Measurements from ENCODE around the gene ITGA4.
A peak's percentile ranks its signal among the peaks of the same experiment; 100 is the strongest.

The ITGA4 gene

GRCh38 chr2:181517685-181518301, 60.6 kb downstream of the ITGA4 start:
- peak; percentile 46 for DNase-seq

DNA sequence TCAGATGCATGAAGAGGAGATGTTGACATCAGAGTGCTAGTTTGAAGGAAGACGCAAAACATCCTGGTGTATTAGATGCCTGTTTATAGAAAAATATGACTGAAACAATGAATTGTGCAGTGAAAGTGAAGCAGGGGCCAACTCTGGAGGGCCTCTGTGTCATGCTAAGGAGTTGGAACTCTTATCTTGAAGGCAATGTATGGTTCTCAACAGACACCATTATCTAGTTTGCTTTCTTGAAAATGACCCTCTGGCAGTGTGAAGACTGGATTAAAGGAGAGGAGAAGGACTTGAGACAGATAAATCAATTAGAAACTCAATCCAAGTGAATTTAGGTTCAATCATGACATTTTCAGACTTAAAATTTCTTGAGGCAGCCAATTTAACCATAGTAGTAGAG, 63.1 kb downstream of the ITGA4 start:
- no peak for DNase-seq

DNA sequence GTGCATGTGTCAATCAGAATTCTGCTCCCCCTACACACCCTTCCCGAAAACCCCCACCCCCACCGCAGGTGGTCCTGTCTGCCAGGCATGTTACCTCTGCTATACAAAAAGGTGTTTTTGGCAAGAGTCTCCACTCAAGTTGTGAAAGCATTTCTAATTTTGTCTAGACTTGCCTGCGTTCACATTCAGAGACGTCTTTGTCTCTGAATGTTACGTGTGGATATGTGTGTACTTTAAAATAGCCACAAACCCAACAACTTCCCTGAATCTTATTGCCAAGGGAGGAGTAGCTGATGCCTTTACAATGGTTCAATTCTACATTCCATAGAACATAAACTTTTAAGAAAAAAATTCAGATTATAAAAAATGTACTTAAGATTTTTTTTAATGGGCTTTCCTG, 66.6 kb downstream of the ITGA4 start:
- no peak for DNase-seq

- no peak for DNase-seq
Measured at GRCh38 chr2:181526014-181526413, 68.8 kb downstream of the ITGA4 start.

DNA sequence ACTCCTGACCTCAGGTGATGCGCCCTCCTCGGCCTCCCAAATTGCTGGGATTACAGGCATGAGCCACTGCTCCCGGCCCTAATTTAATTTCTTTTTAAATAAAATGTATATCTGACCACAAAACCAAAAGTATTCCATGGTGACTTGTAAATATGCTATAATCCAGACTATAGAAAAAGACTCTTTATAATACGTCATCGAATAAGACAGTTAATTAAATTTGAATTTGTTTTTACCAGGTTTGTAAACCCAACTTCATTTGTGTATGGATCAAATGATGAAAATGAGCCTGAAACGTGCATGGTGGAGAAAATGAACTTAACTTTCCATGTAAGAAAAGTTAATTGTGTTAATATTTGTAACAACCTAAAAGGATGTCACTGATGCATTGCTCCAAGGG, 69.9 kb downstream of the ITGA4 start:
- DNase-seq: no peak

- DNase-seq: no peak
Measured at GRCh38 chr2:181528441-181528840, 71.3 kb downstream of the ITGA4 start.

- DNase-seq: no peak
Measured at GRCh38 chr2:181536730-181537129, 79.5 kb downstream of the ITGA4 start.

GRCh38 chr2:181540421-181540820, 83.2 kb downstream of the ITGA4 start:
- no peak for DNase-seq

GRCh38 chr2:181542170-181542569, 85.0 kb downstream of the ITGA4 start:
- no peak for DNase-seq

- DNase-seq: no peak
Measured at GRCh38 chr2:181546086-181546485, 88.9 kb downstream of the ITGA4 start.

DNA sequence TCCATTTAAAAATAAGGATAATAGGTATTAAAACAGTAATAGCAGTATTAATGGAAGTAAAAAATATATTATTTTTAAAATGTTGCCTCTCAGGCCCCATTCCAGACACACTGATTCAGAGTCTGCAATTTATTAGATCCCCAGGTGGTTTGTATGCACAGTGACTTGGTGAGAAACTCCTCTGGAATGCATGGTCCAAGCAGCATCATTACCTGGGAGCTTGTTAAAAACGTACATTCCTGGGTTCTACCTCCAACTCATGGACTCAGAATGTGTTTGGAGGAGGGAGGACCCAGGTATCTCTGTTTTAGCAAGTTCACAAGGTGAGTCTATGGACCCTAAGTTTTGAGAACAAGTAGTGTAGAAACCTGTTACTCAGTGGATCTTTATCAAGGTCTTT, 95.6 kb downstream of the ITGA4 start:
- no peak for DNase-seq

DNA sequence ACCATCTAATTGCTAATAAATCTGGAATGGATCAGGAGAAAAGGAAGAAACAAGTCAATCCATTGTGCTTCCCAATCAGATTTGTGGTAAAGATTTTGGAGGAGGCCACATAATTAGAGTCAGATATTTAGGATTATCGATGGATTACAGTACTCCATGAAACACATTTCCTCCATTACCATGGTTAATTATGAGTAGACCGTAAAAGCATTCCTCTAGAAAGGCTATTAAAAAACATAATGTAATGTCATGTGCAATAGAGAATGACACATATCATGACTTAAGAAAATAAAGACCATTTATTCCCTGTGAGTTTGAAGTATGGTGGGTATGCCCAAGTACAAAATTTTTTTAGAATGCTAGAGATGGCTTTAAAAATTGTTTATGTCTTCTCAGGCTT, 96.1 kb downstream of the ITGA4 start:
- DNase-seq: no peak

DNA sequence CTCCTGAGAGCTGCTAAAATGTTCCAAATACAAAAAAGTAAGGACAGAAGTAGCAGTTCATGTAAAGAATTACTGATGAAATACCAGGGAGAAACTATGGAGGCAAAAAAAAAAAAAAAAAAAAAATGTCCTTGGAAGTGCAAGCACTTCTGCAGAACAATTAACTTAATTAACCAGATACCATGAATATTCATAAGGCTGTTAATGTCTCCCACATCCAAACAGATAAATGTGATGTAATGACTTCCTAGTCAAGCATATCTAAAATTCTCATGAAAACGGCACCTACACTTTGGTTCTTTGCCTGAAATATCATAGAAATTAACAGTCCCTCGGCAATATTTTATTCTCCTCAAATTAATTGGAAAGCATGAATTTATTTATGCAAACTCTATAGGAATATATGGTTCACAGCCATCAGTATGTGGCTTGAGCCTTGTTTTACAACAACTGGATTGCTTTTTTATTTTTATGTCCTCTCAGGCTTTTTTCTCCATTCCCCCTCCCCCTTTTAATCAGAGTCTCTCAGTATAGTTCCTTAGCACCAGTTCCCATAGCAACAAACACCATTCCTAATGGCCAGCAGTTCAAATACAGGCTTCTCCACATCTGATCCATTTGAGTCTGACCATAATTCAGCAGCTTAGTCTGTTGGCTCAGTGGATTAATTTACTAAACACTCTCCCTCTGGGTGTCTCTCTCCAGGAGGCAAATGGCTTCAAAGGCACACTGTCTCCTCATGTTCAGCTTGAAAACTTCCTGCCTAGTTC, 97.1 kb downstream of the ITGA4 start:
- DNase-seq: no peak

DNA sequence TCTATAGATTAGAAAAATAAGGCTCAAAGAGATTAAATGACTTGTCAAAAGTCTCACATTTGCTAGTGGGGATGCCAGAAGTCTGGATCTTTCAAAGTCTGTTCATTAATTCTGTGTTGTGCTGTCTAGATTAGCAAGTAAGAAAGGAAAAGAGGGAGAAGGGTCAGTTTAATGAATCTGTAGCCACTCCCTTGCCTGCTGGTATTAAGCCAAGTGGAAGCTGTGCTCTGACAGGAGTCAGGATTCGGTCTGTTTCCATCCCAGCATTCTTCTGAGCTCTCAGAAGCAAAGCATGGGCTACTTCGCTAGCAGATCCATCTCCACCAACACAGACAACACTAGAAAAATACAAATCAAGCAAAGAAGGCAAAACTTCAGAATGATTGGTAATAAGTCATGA, 101.2 kb downstream of the ITGA4 start:
- no peak for DNase-seq

GRCh38 chr2:181563101-181563692, 106.0 kb downstream of the ITGA4 start:
- no peak for DNase-seq

DNA sequence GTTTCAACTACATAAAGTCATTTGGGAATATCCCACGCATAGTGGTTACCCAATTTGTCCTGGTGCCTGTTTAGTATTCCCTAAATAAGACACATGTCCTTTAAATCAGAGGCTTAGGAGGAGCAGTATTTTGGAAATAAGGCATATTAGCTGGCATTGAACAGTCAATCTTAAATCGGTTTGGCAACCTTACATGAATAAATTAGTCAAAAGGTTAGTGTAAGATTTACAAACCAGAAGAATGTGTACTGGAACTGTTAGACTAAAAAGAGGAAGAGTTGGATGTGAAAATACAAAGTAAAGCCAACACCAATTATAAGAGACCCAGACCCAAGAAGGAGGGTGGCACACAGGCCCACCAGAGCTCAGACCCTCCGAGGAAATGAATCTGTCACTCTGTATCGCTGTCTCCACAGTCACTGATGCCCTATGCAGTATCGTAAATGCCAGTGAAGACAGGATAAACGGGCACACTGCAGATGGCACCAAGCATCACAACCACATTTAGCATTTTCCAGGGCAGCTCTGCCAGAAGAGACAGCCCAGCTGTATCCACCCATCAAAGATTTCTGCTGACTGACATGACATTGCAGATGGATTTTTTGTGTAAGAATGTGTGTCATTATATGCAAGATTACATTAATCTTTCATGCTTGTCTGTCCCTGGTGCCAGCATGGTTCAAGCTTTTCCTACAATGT, 109.3 kb downstream of the ITGA4 start:
- DNase-seq: no peak

GRCh38 chr2:181570059-181570458, 112.9 kb downstream of the ITGA4 start:
- no peak for DNase-seq

GRCh38 chr2:181570833-181571661, 113.9 kb downstream of the ITGA4 start:
- no peak for DNase-seq

GRCh38 chr2:181573140-181573736, 116.1 kb downstream of the ITGA4 start:
- no peak for DNase-seq

DNA sequence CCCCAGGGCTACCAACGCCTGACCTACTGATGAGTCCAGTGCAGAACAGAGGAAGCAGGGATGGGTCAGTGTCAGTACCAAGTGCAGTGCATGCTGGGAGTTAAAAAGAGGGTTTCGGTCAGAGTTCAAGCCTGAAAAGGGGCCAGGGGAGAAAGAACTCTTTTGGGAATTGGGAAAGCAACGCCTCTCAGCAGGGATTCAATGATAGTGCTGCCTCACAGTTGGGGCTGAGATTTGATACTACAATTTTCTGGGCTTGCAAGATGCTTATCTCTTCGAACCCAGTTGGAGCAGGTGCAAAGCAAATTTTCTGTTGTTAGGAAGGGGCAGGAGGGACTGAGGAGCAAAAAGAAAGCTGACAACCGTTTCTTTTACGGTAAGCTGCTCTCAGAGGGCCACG, 117.1 kb downstream of the ITGA4 start:
- DNase-seq: no peak

DNA sequence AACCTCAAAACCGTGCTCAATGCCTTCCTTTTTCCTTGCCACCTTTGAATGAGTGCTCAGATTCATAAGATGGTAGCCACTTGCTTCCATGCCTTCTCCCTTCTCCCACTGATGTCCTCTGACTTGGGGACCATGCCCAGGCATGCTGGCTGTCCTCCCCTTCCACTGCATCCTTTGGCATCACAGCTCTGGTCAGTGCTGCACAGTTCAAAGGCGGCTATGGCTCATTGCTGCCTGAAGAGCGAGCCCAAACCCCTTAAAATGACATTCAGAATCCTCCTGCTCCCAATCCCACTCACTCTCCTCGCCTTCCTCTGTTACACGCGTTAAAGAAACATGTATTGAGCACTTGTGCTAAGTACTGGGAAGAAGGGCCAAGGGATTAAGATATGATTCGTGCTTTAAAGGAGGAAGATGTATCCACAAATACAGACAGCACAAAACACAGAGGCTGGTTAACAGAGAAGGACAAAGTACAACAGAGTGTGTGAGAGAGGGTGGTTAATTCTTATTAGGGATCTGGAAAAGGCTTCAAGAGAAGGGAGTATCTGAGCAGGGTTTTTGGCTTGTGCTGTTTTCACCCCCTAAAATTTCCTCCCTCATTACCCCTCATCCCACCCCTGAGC, 118.0 kb downstream of the ITGA4 start:
- no peak for DNase-seq

DNA sequence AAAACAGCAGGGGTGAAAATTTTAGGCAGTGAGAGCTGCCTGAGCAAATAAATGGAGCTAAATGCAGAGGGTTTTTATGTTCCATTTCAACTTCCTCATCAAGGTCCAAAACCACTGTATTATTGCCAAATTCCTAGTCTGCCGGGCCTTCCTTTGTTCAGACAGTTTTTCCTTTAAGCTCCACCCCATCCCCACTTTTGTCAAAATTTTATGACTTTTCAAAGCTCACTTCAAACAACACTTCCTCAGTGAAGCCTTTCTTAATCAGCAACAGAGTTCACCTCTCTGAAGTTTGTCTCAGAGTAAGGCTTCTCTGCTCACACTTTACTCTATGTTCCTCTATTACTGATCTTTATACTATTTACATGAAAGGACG, 118.5 kb downstream of the ITGA4 start:
- DNase-seq: no peak

Data from CD4-positive, alpha-beta T cell treated with Interleukin-17A for 4 hours (primary cell).